ENCODE data around the gene ZDHHC8.

The ZDHHC8 gene

DNA sequence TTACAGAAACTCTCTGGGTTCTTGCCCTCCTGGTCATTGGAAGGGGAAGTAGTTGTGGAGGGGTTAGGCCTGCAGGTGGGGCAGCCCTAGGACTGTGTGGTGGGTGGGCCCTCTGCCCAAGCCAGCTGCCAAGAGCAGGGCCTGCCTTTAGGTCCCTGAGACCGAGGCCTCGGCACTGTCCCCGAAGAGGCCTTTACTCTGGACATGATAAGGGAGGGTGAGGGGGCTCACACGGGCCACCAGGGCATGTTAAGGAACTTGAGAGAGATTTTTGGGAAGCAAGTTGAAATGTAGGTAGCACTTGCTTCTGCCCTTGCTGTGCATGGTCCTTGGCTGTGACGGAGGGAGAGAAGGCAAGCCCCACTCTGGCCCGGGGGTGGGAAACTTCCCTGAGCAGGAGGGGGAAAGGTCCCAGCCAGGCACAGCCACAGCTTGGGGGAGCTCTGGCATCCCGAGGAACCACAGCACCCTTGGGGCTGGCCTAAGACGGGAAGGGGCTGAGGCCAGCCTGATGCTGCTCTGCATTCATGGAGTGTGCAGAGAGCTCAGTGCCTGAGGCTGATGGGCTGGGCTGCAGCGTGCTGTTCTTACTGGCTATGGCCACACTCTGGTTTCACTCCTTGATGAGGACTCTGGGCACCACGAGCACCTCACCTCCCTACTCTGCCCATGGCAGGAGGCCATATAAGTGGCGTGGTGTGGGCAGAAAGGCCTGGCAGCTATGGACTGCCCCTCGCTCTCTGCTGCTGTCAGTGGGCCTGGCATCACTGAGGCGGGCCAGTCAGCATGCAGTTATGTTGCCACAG, 23.4 kb upstream of the ZDHHC8 start:
- peaks cover 57% of the 10 kb centered on the region for H3K36me3 ChIP-seq (ENCODE audit: control insufficient read depth, insufficient read depth, low read length)
- no peak for TF ChIP-seq CTCF (IDR thresholded peaks at IDR 0.05; ENCODE audit: insufficient read depth, low read length, poor library complexity, severe bottlenecking)
- no peak overlapping the region for H3K4me3 ChIP-seq (replicated peaks; ENCODE audit: low read depth, low read length)
- H3K27me3 ChIP-seq (replicated peaks; ENCODE audit: control insufficient read depth, insufficient read depth, low read length): no peaks in the 10 kb centered on the region
- DNase-seq (ENCODE audit: extremely low read depth, insufficient read length): no peak

DNA sequence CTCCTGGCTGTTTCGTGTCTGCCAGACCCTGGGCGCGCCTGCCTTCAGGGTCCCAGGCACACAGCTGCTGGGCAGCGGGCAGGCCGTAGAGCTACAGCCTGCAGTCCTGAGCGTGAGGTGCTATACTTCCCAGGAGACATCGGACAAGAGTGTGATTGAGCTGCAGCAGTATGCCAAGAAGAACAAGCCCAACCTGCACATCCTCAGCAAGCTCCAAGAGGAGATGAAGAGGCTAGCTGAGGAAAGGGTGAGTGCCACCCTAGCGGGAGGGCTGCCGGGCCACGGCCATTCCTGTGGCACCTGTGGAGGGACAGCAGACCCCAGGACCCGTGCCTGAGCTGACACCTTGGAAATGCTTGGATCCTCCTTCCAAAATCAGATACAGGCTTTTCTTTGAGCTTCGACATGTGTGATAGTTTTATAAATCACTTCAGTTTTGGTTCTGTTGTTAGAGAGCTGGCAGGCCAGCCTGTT, 22.8 kb upstream of the ZDHHC8 start:
- DNase-seq (ENCODE audit: extremely low read depth, insufficient read length): no peak
- Histone ChIP-seq H3K36me3 (ENCODE audit: control insufficient read depth, insufficient read depth, low read length) (peaks cover 57% of the 10 kb centered on the region), H3K27me3 (replicated peaks; ENCODE audit: control insufficient read depth, insufficient read depth, low read length) (no peaks in the 10 kb centered on the region), H3K4me3 (replicated peaks; ENCODE audit: low read depth, low read length) (no peak overlapping the region)
- no peak for TF ChIP-seq CTCF (IDR thresholded peaks at IDR 0.05; ENCODE audit: insufficient read depth, low read length, poor library complexity, severe bottlenecking)

- Histone ChIP-seq H3K27me3 (replicated peaks; ENCODE audit: control insufficient read depth, insufficient read depth, low read length) (no peaks in the 10 kb centered on the region), H3K36me3 (ENCODE audit: control insufficient read depth, insufficient read depth, low read length) (peaks cover 61% of the 10 kb centered on the region), H3K4me3 (replicated peaks; ENCODE audit: low read depth, low read length) (no peak overlapping the region)
- no peak for TF ChIP-seq CTCF (IDR thresholded peaks at IDR 0.05; ENCODE audit: insufficient read depth, low read length, poor library complexity, severe bottlenecking)
- DNase-seq (ENCODE audit: extremely low read depth, insufficient read length): no peak
Observed at GRCh38 chr22:20109411-20110358, 21.9 kb upstream of the ZDHHC8 start.

- H3K36me3 ChIP-seq (ENCODE audit: control insufficient read depth, insufficient read depth, low read length): peaks cover 57% of the 10 kb centered on the region
- no peak for TF ChIP-seq CTCF (IDR thresholded peaks at IDR 0.05; ENCODE audit: insufficient read depth, low read length, poor library complexity, severe bottlenecking)
- no peak overlapping the region for H3K4me3 ChIP-seq (replicated peaks; ENCODE audit: low read depth, low read length)
- DNase-seq (ENCODE audit: extremely low read depth, insufficient read length): no peak
- no peaks in the 10 kb centered on the region for H3K27me3 ChIP-seq (replicated peaks; ENCODE audit: control insufficient read depth, insufficient read depth, low read length)
Observed at GRCh38 chr22:20110359-20110985, 21.1 kb upstream of the ZDHHC8 start.

- DNase-seq (ENCODE audit: extremely low read depth, insufficient read length): no peak
- peaks cover 52% of the 10 kb centered on the region for H3K36me3 ChIP-seq (ENCODE audit: control insufficient read depth, insufficient read depth, low read length)
- H3K4me3 ChIP-seq (replicated peaks; ENCODE audit: low read depth, low read length): no peak overlapping the region
- TF ChIP-seq CTCF (IDR thresholded peaks at IDR 0.05; ENCODE audit: insufficient read depth, low read length, poor library complexity, severe bottlenecking): peak; percentile 70
- H3K27me3 ChIP-seq (replicated peaks; ENCODE audit: control insufficient read depth, insufficient read depth, low read length): no peaks in the 10 kb centered on the region
Observed at GRCh38 chr22:20111045-20111688, 20.4 kb upstream of the ZDHHC8 start.
